ENCODE measurements around the gene PCLO.
"Not testable (repeated sequence)": the region's sequence is repeated elsewhere in the genome, so short reads cannot be mapped to it uniquely, and the experiment has no call there.

The PCLO gene

DNA sequence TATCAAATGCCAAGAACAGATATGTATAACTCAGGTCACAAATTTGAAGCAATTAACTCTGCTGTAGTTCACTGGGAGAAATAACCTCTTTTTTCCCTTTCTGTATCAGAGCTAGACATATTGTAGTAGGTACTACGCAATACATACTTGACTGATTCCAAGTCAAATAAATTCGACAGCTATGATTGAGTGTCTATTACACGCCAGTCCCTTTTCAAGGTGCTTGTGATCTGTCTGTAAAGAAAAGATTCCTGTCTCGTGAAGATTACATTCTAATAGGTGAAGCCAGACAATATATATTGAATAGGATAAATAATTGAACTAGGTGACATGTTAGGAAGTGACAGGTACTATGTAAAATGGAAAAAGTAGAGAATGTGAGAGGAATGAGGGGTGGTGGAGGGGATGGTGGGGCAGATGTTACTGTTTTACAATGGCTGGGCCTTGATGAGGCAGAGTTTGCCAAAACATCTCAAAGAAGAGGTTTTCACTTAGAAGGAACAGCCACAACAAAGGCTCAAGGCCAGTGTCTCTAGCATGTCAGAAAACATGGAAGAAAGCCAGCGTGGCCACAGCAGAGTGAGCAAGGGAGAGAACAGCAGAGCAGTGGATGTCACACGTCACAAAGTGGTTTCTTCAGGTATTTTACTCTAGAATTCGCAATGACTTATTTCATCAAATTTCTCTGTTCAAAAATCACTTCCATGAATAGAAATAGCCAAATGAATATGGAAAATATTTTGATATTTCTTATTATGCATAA is 436.5 kb downstream of the PCLO start:
- no peak for DNase-seq

DNA sequence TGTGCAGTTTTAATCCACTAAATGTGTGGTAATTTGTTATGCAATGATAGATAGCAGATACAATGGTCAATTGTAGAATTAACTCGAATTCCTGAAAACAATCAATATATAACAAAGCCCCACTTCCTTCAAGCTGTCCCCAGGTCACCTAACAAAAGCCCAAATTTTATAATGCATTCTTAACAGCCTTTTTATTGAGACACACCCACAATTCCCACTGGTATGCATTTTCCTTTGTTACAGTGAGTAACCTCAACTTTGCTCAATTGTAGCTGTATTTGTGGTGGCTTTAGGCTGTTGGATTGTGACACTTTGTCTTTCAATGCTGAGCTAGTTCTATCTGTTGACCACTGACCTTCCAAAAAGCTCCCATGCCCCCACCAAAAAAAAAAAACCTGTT is 439.3 kb downstream of the PCLO start:
- no peak for DNase-seq

DNA sequence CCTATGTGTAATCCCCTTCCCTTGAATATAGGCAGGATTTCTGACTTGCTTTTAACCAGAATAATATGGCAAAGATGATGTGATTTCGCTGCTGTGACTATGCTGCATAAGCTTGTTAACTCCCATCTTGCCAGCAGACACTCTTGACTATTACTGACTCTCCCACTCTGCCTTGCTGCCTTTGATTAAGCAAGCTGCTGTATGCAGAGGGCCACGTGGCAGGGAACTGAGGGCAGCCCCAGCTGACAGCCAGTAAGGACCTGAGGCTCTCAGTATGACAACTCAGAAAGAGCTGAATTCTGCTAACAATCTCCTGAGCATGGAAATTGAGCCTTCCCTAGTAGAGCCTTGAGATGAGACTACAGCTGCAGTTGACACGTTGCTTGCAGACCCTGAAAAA is 439.7 kb downstream of the PCLO start:
- no peak for DNase-seq

DNA sequence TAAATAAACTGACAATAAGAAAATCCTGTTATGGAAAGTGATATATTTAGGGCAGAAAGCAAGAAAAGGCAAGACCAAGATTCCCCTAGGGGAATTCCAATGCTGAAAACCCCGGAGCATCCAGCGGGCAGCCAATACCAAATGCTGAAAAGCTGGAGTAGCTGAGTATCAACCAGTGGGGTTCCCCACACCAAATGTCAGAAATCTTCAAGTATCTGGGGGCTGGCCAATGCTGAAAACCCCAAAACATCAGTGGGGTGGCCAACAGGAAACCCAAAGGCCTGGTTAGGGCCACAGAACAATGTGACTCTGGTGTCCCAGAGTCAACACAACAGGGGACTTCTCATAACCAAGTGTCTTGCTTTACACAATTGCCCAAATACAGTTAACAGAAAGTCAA is 447.3 kb downstream of the PCLO start:
- DNase-seq = no peak

DNA sequence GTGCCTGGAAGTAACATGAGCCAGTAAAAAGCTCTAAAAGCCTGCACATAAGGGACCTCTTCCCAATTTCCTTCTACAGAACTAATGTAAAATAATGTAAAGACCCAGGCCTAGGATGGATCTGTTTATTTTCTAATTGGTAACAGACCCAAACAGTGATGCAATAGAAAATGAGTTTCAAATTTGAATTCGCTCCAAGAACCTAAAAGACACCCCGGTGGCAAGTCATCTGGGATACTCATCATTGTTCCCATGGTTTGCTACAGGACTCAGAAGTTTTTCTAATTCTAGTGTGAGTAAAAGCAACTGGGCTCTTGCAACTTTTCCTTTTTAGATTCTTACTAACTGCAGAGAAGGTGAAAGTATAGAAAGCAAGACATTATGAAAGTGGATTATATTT is 447.8 kb downstream of the PCLO start:
- no peak for DNase-seq

DNA sequence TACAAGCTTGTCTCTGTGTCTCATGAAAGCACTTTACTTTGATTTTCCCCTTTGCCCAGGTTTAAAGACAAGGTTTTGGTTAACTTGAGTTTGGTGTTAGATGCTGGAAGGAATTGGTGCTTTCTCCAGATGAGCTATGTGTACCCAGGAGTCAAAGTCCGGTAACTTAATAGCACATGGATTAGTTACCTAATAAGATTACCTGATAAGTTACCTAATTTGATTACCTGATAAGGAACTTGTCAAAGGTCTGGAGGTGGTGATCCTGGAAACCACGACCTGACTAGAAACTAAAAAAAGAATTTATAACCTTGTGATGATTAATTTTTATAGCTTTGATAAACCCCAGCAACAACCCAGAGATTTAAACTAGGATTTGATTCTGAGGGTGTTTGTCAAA is 449.2 kb downstream of the PCLO start:
- DNase-seq = no peak

DNA sequence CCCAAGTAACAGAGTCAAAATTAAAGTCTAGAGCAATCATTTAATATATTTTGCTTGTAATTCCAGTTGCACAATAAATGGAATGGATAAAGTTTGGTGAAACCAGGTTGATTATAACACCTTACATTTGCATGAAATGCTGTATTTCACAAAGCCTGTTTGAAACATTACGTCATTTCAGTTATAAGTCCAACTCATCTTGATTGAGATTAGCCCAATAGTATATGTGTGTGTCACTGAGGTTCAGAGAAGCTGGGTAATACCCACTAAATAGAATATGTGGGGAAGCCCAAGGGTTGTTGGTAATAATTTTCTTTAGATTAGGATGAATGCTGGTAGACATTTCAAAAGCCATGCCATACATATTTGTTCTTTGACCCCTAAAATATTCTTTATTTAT is 456.3 kb downstream of the PCLO start:
- not testable (repeated sequence) for DNase-seq

DNA sequence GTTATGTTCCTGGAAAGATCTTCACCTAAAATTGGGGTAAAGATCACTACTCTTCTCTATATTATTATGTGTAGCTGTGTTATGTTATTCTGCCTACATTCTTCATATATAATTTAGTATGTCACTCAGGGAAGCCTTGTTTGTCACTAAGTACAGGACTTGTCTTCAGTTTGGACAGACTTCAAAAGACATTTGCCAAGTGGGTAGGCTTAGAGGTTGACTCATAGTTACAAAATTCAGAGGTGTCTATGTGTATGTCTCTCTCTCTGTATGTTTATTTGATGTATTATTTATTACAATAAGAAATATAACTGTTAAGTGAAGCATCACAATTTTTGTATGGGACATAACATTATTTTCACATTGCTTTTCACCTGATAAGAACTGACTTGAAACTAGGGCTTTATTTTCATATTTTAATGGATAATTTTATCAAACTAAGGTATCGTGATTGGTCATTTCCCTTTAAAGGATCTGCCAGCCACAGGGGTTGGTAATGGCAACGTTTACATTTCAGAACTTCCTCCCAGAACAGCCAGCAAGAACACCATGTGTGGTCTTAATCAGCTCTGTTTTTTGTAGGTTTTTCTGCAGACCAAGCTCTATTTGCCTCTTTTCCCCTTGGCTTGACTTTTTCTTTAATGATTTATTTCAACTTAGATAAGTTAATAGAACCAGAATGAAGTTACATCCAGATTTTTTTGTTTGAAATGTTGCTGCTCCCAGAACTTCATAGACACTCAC is 457.0 kb downstream of the PCLO start:
- DNase-seq = no peak

DNA sequence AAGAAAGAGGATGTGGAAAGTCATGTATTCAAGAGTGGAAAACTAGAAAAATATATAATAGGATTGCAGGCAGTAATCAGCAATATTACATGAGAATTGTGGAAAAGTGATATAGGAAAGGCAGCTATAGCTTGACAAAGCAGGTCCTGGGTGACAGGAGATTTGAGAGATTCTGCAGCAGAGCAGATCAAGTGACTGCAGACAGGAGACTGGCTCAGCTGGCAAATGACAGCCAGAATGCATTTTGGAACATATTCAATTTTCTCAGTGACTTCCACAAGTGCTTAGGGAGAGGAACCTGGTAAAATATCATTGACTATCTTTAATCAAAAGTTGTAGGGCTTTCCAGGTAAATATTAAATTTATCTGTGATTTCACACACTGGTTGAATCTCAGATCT is 458.6 kb downstream of the PCLO start:
- DNase-seq = no peak

Data from CD4-positive, alpha-beta T cell treated with Interferon alpha-2 for 1 hour (primary cell).